PC-3 (cell line): ENCODE measurements around the gene TRPC4AP. TPM values are rescaled to one million over a fixed set of nuclear protein-coding genes. Genes with fewer than 3 reads are reported as not detected.

ENCODE experiments used
- ATAC-seq: fragments of 200-7000 bp; cut with Tn5 transposase; 2 replicates; pipeline ENCODE4 v1.9.1; 2020; ENCODE audit warnings: mild to moderate bottlenecking, moderate library complexity
- BruUV-seq: library from RNA; stranded (reverse); fragments of 400-500 nt; replicated peaks from 2 replicates; lab custom pipeline; 2021; lab: Mats Ljungman, UMichigan
- CTCF ChIA-PET: fragments of 300-600 bp; sonication (Branson Sonifier 250); formaldehyde crosslinking; loops from one replicate; lab custom pipeline; 2022; ENCODE audit warnings: antibody characterized with exemption; lab: Charles Lee
- POLR2A ChIA-PET: fragments of 300-600 bp; sonication (Branson Sonifier 250); formaldehyde crosslinking; loops from one replicate; lab custom pipeline; 2022; ENCODE audit warnings: antibody characterized with exemption; ENCODE audit not compliant: unreplicated experiment; lab: Charles Lee
- DNase-seq: peaks from one replicate; pipeline ENCODE4 v3.0.0-alpha.2; 2015
- H2AFZ ChIP-seq: fragments of 300-600 bp; sonication (generic); 2 replicates; pipeline ENCODE4 v1.6.0; 2016; ENCODE audit warnings: antibody characterized with exemption, low read length
- H3F3A ChIP-seq: fragments of 300-600 bp; sonication (generic); one replicate; pipeline ENCODE4 v1.6.0; 2017; ENCODE audit warnings: antibody characterized with exemption, low read length, control low read depth, mild to moderate bottlenecking; ENCODE audit not compliant: unreplicated experiment
- H3K27ac ChIP-seq: fragments of 300-600 bp; sonication (generic); 2 replicates; pipeline ENCODE4 v1.5.1; 2016; ENCODE audit warnings: mild to moderate bottlenecking, low read length
- H3K27me3 ChIP-seq: fragments of 300-600 bp; sonication (generic); 2 replicates; pipeline ENCODE4 v1.6.1; 2016; ENCODE audit warnings: low read length, mixed read lengths
- H3K36me3 ChIP-seq: fragments of 300-600 bp; sonication (generic); 2 replicates; pipeline ENCODE4 v1.6.1; 2016; ENCODE audit warnings: low read depth, mixed run types, low read length, mixed read lengths
- H3K4me1 ChIP-seq: fragments of 300-600 bp; sonication (generic); 2 replicates; pipeline ENCODE4 v1.5.1; 2016; ENCODE audit warnings: low read length; ENCODE audit not compliant: insufficient read depth
- H3K4me2 ChIP-seq: fragments of 300-600 bp; sonication (generic); 2 replicates; pipeline ENCODE4 v1.6.0; 2016; ENCODE audit warnings: low read length
- H3K4me3 ChIP-seq: fragments of 300-600 bp; sonication (generic); 2 replicates; pipeline ENCODE4 v1.5.1; 2016; ENCODE audit warnings: mild to moderate bottlenecking, low read length, mixed read lengths
- H3K79me2 ChIP-seq: fragments of 300-600 bp; sonication (generic); 2 replicates; pipeline ENCODE4 v1.6.1; 2017; ENCODE audit warnings: low read length, mixed read lengths
- H3K9ac ChIP-seq: fragments of 300-600 bp; sonication (generic); 2 replicates; pipeline ENCODE4 v1.6.0; 2016; ENCODE audit warnings: mild to moderate bottlenecking, low read length
- H3K9me2 ChIP-seq: fragments of 300-600 bp; sonication (generic); replicated peaks from 2 replicates; pipeline ENCODE4 v1.6.1; 2016; ENCODE audit warnings: mixed run types, low read length, mixed read lengths
- H3K9me3 ChIP-seq: fragments of 300-600 bp; sonication (generic); 2 replicates; pipeline ENCODE4 v1.6.1; 2016; ENCODE audit warnings: low read length, mixed read lengths
- H4K20me1 ChIP-seq: fragments of 300-600 bp; sonication (generic); 2 replicates; pipeline ENCODE4 v1.6.1; 2016; ENCODE audit warnings: low read length, mixed read lengths
- CTCF ChIP-seq: fragments of 300-600 bp; sonication (generic); conservative IDR thresholded peaks from 2 replicates; pipeline ENCODE4 v1.5.1; 2017; ENCODE audit warnings: antibody characterized with exemption, low read depth, mild to moderate bottlenecking, low read length
- EZH2 ChIP-seq: fragments of 300-600 bp; sonication (generic); IDR thresholded peaks from one replicate; pipeline ENCODE4 v1.6.1; 2017; ENCODE audit warnings: antibody characterized with exemption, mild to moderate bottlenecking, low read length; ENCODE audit not compliant: unreplicated experiment
- EZH2phosphoT487 ChIP-seq: fragments of 300-600 bp; sonication (generic); IDR thresholded peaks from 2 replicates; pipeline ENCODE4 v1.6.1; 2018; ENCODE audit warnings: mild to moderate bottlenecking, antibody characterized with exemption, low read length, borderline replicate concordance
- intact Hi-C: fragments of 100-400 bp; cut with micrococcal nuclease; formaldehyde crosslinking; loops from 2 replicates; pipeline ENCODE4 v1.9.0; 2023
- total RNA-seq: library from RNA; depleted of rRNA; stranded (reverse); fragments of >200 nt; gene quantifications from 2 replicates; pipeline ENCODE4 v1.2.3, GENCODE V29; 2014

TRPC4AP gene
- total RNA-seq, 1 experiment from 2014 or later = 46.9 TPM

GRCh38 chr20:35010405-35011192 is 82.0 kb downstream of the TRPC4AP start:
- no TSS peak for BruUV-seq
- CTCF ChIA-PET = no interaction called here
- POLR2A ChIA-PET = no interaction called here
- Histone ChIP-seq H3K4me2 (no peak overlapping the region), H3K4me1 (no peaks in the 10 kb centered on the region), H3K27ac (no peak overlapping the region), H3K36me3 (peaks cover 57% of the 10 kb centered on the region), H2AFZ (no peak overlapping the region), H4K20me1 (no peaks in the 10 kb centered on the region), H3K4me3 (no peak overlapping the region), H3K9ac (no peak overlapping the region), H3K27me3 (no peaks in the 10 kb centered on the region), H3K9me3 (no peaks in the 10 kb centered on the region), H3K9me2 (no peaks in the 10 kb centered on the region), H3K79me2 (no peaks in the 10 kb centered on the region), H3F3A (no peaks in the 10 kb centered on the region)
- intact Hi-C loops = no loop called here
- no peak for ATAC-seq
- no peak for TF ChIP-seq EZH2phosphoT487
- TF ChIP-seq EZH2 = no peak
- no peak for TF ChIP-seq CTCF
- no peak for DNase-seq

GRCh38 chr20:35009665-35010328 is 82.8 kb downstream of the TRPC4AP start:
- no peaks in the 10 kb centered on the region for H3K79me2 ChIP-seq
- ATAC-seq (no peak), DNase-seq (no peak)
- no peaks in the 10 kb centered on the region for H3K9me3 ChIP-seq
- ChIA-PET CTCF (no interaction called here), POLR2A (no interaction called here)
- no peaks in the 10 kb centered on the region for H3K9me2 ChIP-seq
- no peaks in the 10 kb centered on the region for H3F3A ChIP-seq
- no TSS peak for BruUV-seq
- no peaks in the 10 kb centered on the region for H3K4me1 ChIP-seq
- no peaks in the 10 kb centered on the region for H3K27me3 ChIP-seq
- no peak overlapping the region for H3K27ac ChIP-seq
- H3K9ac ChIP-seq = no peak overlapping the region
- no peak overlapping the region for H2AFZ ChIP-seq
- no peaks in the 10 kb centered on the region for H4K20me1 ChIP-seq
- no peak overlapping the region for H3K4me3 ChIP-seq
- intact Hi-C loops = no loop called here
- peaks cover 64% of the 10 kb centered on the region for H3K36me3 ChIP-seq
- H3K4me2 ChIP-seq = no peak overlapping the region
- no peak for TF ChIP-seq EZH2
- no peak for TF ChIP-seq CTCF
- no peak for TF ChIP-seq EZH2phosphoT487
